Pulmonary artery endothelial cell (primary cell): ENCODE results near the gene MESP2. TPM values are rescaled to one million over a fixed set of nuclear protein-coding genes. Genes with fewer than 3 reads are reported as not detected.

Source experiments
- DNase-seq: peaks from one replicate; pipeline ENCODE4 v3.0.0-alpha.2; 2011; ENCODE audit warnings: low read depth, low spot score
- total RNA-seq: library from RNA; depleted of rRNA; stranded (reverse); fragments of >200 nt; gene quantifications from 2 replicates; pipeline ENCODE4 v1.2.3, GENCODE V29; 2014

The MESP2 gene, protein sequence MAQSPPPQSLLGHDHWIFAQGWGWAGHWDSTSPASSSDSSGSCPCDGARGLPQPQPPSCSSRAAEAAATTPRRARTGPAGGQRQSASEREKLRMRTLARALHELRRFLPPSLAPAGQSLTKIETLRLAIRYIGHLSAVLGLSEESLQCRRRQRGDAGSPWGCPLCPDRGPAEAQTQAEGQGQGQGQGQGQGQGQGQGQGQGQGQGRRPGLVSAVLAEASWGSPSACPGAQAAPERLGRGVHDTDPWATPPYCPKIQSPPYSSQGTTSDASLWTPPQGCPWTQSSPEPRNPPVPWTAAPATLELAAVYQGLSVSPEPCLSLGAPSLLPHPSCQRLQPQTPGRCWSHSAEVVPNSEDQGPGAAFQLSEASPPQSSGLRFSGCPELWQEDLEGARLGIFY
- 0.14 TPM in 1 of 2 replicates, not detected in the other for total RNA-seq

- no peak for DNase-seq
These were observed at the start of gene MESP2 for GRCh38 chr15:89776274-89777072. Gene MESP2 (plus strand): TSS chr15:89776332. CDS start chr15:89776358, 26 bp downstream.

DNA sequence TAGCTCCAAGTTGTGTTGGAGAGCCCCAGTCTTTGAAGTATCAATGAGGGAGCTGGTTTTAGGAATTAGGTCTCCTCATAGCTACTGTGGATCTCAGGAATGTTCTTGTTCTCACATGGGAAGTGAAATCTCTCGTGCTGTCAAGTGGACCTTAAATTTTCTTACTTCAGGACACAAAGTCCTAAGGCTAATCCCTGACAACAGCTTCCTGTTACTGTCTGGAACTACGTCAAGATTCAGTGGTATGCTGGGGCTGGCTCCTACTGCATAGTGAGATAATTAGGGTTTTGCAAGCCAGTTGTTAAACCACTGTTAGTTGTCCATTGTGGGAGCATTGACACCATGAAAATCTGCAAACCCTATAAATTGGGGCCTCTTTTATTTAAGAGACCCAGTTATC lies 47.9 kb upstream of the MESP2 start:
- DNase-seq = no peak

GRCh38 chr15:89731275-89731674 lies 44.9 kb upstream of the MESP2 start:
- no peak for DNase-seq

DNA sequence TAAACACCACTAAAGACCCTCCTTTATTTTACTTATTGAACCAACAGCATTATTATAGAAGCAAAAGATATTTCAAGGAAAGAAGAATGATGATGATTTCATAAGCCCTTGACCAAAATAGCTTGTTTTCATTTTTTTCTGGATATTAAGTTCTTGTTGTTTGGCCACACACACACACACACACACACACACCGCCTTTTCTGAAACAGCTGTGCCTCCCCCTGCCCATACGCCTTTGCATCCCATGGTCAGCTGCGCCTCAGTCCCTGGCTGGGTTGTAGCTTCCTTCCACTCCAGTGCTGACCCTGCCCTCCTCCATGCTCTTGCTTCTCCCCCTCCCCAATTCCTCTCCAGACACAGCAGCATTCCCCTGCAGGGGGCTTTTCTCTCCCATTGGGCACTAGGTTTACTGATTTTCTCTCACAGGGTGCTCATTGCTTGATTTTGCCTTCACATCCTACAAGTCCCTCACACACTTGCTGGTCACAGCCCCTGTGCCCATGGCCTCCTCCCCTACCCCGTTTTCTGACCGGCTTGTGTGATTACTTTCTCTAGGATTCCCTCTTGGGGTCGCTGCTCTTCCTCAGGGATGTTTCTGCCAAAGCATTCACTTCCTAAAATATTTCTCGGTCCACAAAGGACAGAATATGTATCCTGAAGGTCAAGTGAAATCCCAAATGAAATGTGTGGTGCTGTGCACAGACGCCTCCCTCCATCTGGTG lies 43.5 kb upstream of the MESP2 start:
- no peak for DNase-seq

GRCh38 chr15:89735773-89736172 lies 40.4 kb upstream of the MESP2 start:
- DNase-seq = no peak

DNA sequence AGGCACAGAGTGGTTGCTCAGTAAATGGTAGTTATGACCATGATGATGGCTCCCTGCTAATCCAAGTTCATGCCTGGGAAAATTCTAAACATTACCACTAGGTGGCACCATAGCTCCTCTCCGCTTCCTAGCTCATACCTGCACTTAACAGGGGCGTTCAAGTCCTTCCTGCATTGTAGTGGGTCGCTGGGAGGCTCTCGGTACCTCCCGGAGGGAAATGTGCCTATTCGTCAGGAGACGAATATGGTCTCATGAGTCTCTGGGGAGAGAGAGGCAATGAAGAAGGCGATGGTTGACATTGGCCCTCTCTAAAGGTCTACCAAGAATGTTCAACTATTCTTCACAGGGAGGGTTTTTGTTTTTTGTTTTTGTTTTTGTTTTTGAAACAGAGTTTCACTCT lies 36.0 kb upstream of the MESP2 start:
- peak; percentile 29 for DNase-seq

DNA sequence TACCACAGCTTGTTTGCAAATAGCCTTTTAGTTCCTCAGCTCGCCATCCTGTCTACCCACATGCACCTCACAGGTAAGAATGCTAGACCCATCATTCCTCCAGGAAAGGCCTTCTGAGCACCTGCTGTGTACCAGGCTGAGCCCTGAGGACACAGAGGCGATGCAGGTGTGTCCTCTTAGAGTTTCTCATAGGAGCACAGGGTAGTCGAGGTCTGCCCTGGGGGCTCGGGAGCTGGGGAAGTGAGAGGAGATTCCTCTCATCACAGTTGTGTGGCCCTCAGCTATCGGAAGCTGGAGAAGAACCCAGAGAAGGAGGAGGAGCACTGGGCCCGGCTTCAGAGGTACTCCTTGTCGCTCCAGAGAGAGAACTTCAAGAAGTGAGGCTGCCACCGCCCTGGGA lies 33.1 kb upstream of the MESP2 start:
- no peak for DNase-seq

- no peak for DNase-seq
These were observed 32.5 kb upstream of the MESP2 start for GRCh38 chr15:89743594-89743993.

DNA sequence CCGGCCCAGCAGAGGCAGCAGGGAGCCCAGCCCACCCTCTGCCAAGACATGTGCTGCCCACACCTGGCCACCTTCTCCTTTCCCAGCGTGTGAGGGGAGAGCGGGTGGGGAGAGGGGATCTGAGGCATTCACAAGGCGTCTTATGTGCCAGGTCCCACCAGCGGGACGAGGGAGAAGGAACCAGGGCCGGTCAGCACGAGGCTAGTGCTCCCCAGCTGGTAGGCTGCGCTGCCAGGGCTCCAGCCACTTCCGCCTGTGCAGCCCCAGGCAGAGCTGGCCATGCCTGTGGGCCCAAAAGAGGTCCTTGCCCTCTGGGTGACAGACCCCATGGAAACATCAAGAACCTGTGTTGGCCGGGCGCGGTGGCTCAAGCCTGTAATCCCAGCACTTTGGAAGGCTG lies 31.0 kb upstream of the MESP2 start:
- no peak for DNase-seq

GRCh38 chr15:89745768-89746167 lies 30.4 kb upstream of the MESP2 start:
- no peak for DNase-seq

GRCh38 chr15:89746386-89746780 lies 29.7 kb upstream of the MESP2 start:
- DNase-seq = no peak

DNA sequence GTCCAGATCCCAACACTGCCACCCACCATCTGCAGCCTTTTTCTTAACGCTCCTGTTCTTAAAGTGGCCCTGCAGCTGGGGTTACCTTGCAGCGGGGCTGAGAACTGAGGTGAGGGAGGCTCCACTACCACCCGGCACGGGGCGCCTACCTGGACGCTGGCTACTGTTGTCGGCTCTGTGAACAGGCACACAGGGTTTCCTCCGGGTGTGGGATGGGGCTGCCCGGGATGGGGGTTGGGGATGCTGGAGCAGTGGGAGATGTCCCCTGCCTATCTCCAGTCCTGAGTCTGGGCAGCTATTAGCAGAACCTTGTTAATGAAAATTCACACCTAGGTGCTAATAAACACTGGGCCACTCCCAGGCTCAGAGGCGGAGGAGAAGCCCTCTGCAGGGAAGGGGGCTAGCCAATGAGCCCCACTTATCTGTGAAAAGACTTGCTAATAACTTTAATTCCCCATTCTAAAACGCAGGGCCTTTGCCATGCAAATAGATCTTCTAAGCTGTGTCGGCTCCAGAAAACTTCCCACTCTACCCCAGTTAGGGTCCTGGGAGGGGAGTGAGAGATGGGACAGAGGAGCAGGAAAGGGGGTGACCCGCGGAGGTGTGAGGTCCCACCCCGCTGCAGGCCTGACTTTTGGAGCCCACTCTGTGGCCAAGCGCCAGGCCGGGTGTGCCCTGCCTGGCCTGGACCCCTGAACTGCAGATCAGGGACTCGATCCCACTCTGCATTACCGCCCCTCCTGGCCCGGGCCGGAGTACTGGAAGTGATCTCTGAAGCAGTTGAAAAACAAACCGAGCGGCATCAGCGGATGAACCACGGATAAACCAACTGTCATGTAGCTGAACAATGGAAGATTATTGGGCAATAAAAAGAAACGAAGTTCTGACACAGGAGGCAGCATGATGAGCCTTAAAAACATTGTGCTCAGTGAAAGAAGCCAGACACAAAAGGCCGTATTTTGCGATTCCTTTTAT lies 28.1 kb upstream of the MESP2 start:
- DNase-seq = no peak

DNA sequence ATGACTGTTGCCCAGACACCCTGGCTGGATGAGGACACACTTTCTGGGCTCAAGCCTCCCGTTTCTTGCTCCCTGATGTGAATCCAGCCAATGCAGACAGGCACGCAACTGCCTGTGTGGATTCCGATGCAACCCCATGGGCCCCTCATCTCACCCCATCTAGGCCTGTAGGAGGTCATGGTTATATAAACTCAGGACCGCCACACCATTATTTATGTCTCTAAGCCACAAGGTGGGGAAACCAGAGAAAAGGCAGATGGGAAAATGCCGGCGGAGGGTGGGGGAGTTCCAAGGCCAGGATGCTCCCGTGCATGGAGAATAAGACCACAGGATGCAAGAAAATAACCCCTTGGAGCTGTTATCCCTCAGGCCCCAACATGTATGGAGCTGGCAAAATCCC lies 27.1 kb upstream of the MESP2 start:
- DNase-seq = no peak

DNA sequence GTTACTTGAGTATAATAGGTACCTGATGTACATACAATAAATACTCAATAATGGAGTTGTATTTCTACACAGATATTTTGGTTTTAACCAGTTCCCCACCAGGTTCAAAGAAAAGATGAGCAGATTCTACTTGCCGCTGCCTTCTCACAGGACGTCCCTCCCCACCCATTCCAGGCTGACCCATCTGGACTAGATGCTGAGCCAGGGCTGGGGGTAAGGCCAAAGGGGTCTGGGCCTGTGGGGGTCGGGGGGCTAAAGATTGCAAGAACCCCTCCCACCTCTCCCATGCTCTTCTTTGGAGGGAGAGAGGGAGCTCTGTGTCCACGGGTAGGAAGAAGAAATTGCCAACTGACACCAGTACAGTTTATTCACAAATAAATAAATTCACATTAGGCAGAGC lies 26.6 kb upstream of the MESP2 start:
- no peak for DNase-seq

GRCh38 chr15:89749951-89750559 lies 26.1 kb upstream of the MESP2 start:
- DNase-seq = no peak

DNA sequence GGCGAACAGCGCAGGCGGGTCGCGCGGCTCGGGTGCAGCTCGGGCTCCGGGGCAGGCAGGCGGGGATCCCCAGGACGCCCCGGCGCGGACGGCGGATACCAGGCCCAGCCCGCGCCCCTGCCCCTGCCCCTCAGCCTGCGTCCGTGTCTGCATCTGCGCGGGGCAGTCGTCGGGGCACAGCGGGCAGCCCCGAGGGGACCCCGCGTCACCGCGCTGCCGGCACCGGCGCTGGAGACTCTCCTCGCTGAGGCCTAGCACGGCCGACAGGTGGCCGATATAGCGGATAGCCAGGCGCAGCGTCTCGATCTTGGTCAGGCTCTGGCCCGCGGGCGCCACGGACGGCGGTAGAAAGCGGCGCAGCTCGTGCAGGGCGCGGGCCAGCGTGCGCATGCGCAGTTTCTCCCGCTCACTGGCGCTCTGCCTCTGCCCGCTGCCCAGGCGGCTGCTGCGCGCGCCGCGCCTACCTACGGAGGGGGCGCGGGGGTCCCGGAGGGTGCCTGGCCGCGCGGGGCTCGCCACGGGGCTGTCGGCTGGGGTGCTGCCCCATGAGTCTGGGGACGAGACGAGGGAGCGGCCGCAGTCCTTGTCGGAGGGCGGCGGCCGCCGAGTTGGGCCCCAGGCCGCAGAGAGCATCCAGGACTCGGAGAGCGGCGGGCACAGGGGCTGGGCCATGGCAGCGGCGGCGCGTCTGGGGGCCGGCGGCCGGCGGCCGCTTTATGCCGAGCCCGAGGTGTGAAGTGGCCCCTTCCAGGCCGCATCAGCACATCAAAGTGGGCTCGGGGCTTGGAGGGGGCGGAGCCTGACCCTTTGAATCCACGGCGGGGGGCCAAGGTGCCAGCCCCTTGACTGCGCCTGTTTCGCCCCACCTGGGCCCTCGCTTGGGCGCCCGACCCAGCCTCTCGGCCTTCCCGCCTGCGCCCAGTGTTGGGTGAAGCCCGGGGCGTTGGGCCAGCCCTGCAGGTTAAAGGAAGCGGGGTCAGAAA lies 25.3 kb upstream of the MESP2 start, which contains the start of gene MESP1:
TSS of gene MESP1 (minus strand) at position 690 of the 983 bp plus-strand sequence. CDS start at position 672, 18 bp downstream.
- peak; percentile 65 for DNase-seq

- DNase-seq = no peak
These were observed 24.4 kb upstream of the MESP2 start for GRCh38 chr15:89751748-89752147.

- DNase-seq = no peak
These were observed 22.3 kb upstream of the MESP2 start for GRCh38 chr15:89753855-89754254.
